NCI-H2171 treated with DMSO at 0.1 percent for 48 hours (cell line): ENCODE results near the gene ZNF410.
"Not testable (repeated sequence)": the region's sequence is repeated elsewhere in the genome, so short reads cannot be mapped to it uniquely, and the experiment has no call there.

Experiments used
- DNase-seq: peaks from one replicate; lab custom pipeline; 2025; lab: John Stamatoyannopoulos, UW

ZNF410 gene

GRCh38 chr14:73887694-73888459 lies 1.2 kb downstream of the ZNF410 start:
- no peak for DNase-seq

DNA sequence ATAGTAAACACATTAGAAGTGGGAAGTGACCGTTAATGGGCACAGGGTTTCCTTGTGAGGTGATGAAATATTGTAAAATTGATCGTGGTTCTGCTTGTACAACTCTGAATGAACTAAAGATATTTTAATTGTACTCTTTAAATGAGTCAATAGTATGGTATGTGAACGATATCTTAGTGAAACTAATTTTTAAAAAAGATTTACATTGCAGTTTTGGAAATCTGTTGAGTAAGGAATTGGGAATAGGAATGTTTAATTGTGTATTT lies 1.7 kb downstream of the ZNF410 start:
- DNase-seq, result no peak

DNA sequence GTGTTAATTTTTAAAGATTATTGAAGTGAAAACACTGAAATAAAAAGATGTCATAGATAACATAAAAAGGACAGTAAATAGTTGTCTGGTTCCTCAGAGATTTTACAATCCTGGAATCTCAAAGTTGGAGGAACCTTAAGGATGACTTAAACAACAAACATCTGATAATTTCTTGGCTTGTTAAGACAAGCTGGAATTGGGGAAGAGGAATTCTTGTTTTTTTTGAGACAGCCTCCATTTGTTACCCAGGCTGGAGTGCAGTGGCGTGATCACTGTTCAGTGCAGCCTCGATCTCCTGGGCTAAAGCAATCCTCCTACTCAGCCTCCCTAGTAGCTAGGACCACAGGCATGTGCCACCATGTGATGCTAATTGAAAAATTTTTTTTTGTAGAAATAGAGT lies 2.3 kb downstream of the ZNF410 start:
- no peak for DNase-seq

DNA sequence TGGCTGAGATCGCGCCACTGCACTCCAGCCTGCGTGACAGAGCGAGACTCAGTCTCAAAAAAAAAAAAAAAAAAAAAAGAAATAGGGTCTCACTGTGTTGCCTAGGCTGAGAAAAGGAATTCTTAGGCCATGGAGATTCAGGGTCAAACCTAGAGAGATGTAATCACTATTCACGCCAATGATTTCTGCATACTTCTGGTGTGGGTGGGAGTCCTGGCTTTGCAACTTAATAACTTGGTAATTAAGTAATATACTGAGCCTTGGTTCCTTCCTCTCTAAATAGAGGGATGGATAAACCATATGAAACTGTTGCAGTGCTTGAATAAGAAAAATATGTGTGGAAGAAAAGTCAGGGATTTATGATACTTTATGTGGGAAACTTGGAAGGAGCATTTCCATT lies 2.7 kb downstream of the ZNF410 start:
- no peak for DNase-seq

DNA sequence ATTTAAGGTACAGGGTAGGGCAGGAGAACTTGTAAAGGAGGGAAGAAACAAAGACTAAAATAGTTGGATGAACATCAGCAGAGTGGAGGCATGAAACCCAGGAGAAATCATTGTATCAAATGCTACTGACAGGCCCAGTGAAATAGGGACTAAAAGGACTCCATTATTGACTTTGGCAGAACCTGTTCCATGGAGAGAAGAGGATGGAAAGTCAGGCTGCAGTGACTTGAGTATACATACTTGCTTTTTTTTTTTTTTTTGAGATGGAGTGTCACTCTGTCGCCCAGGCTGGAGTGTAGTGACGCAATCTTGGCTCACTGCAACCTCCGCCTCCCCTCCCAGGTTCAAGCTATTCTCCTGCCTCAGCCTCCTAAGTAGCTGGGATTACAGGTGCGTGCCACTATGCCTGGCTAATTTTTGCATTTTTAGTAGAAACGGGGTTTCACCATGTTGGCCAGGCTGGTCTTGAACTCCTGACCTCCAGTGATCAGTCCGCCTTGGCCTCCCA lies 7.6 kb downstream of the ZNF410 start:
- DNase-seq, result not testable (repeated sequence)

DNA sequence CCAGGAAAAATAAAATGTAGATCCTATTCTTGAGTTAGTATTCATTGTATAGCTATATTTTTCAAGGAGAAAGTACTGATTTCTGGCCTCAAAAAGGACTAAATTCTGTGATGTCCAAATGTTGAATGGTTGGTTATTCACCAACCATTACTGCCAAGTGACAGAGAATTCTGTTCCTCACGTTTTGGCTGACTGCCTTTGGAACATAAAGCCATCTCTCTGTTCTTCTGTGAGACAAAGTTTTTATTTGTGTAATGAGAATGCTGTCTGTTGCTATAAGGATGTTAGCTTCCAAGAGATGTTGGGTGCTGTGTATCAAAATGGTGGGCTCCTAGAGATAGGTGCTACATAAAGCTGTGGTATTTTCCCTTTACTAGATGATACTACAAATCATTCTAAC lies 9.3 kb downstream of the ZNF410 start:
- DNase-seq, result no peak

DNA sequence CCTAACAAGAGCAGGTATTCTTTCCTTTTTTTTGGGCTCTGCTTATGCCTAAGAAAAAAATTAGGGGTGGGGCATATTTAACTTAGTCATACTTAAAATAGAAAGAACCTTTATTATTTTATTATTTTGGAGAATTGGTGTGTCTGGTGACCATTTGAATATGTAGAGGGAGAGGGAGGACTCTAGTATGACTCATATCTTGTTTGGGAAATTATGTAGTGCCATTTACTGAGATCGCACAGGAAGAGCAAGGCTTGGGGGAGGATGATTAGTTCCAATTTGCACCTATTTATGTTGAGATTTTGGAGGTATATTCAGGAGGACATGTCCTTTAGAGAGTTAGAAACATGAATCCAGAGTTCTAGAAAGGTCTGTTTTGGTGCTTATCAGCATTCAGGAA lies 9.9 kb downstream of the ZNF410 start:
- no peak for DNase-seq

DNA sequence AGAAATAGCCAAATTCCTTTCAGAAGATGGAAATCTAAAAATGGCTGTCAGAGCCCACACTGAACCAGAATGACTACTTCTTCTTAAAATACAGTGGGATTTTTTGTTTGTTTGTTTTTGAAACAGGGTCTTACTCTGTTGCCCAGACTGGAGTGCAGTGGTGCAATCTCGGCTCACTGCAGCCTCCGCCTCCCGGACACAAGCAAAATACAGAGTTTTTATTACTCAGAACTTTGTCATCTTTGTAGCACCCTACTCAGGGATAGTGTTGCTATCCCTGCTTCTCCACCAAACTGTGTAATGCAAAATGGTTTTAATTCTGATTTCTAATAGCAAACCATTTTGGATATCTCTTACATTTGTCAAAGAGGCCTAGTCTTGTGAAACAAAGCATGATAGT lies 16.4 kb downstream of the ZNF410 start:
- DNase-seq, result no peak

DNA sequence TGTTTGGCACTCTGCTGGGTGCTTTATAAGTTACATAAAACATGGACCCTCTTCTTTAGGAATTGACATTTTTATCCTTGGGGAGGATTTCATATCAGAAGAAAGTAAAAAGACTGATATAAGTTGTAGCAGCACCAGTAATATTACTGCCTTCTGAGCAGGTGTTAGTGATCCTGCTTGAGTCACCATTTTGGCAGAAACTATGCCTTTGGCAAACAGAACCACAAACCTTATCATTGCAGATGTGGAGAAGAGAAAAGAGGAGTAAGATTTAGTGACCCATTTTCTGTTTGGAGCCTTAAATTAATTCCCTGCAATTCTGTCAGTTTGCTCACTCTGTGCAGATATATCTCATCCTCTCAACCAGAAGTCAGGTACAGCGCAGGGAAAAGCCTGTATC lies 23.0 kb downstream of the ZNF410 start:
- no peak for DNase-seq

- no peak for DNase-seq
These were observed 26.6 kb downstream of the ZNF410 start for GRCh38 chr14:73913256-73913655.

- no peak for DNase-seq
These were observed 29.7 kb downstream of the ZNF410 start for GRCh38 chr14:73916324-73916723.

DNA sequence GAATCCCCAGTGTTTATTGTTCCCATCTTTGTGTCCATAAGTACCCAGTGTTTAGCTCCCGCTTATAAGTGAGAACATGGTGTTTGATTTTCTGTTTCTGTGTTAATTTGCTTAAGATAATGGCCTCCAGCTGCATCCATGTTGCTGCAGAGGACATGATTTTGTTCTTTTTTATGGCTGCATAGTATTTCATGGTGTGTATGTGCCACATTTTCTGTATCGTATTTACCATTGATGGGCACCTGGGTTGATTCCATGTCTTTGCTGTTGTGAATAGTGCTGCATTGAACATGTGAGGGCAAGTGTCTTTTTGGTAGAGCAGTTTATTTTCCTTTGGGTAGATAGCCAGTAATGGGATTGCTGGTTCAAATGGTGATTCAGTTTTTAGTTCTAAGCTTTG lies 32.8 kb downstream of the ZNF410 start:
- not testable (repeated sequence) for DNase-seq

DNA sequence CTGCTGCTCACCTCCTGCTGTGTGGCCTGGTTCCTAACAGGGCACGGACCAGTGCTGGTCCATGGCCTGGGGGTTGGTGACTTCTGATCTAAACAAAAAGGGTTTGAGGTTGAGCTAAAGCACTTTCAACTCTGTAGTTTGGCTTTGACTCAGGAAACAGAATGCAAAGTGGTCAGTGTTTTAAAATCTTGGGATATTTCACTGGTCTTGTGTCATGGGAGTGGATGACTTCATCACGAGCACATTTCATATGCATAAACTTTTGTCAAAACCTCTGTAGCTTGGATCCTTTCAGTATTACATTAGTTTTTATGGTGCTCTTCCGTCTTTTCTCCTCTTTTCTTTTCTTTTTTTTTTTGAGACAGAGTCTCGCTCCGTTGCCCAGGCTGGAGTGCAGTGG lies 37.7 kb downstream of the ZNF410 start:
- DNase-seq, result no peak

DNA sequence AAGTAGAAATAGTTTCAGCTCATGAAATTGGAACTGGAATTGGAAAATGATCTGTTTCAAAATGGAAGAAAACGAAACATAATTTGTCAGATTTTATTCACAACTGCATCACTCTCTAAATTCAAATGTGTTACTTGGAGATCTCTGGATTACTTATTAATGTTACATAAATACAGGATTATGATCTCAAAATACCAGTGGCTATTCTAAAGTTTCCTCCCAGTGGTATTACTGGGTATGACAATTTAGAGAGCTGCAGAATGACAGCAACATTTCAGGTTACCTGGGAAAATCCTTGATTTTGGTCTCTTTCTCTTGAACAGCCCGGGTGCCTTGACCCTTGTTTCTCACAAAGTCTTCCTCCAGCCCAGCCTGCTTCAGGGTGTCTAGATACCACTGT lies 49.0 kb downstream of the ZNF410 start:
- peak; percentile 3 for DNase-seq

DNA sequence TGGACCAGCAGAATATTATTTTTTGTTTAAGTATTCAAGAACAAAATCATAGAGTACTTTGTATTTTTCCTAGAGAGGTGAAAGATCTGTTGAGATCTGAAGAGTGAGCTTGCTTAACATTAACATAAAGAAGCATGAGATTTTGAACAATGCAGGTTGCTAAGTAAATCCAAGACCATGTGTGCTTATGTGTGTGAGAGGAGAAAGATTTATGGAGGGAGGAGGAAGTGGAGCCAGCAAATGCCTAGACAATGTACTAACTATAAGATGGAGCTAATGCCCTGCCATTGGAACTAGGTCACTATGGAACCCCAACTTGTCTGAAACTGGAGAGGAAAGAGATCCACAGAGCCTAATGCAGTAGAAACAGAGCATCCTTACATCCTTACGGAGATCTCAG lies 49.9 kb downstream of the ZNF410 start:
- no peak for DNase-seq

GRCh38 chr14:73937012-73937411 lies 50.4 kb downstream of the ZNF410 start:
- no peak for DNase-seq

GRCh38 chr14:73942180-73942579 lies 55.5 kb downstream of the ZNF410 start:
- no peak for DNase-seq

DNA sequence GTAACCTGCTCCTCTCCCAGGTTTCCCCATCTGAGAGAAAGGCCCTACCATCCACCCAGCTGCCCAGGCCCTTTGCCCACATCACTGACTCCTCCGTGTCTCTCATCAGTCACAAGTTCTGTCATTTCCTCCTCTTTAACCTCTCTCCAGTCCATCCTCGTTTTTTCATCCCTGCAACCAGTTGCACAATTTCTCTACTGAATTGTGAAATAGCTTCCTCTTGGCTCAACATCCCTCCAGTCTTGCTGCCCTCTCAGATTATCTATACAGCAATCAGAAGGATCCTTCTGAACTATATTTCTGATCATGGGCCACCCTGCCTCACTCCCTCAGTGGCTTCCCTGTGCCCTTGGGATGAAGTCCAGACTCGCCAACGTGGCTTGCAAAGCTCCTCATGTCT lies 56.4 kb downstream of the ZNF410 start:
- no peak for DNase-seq

DNA sequence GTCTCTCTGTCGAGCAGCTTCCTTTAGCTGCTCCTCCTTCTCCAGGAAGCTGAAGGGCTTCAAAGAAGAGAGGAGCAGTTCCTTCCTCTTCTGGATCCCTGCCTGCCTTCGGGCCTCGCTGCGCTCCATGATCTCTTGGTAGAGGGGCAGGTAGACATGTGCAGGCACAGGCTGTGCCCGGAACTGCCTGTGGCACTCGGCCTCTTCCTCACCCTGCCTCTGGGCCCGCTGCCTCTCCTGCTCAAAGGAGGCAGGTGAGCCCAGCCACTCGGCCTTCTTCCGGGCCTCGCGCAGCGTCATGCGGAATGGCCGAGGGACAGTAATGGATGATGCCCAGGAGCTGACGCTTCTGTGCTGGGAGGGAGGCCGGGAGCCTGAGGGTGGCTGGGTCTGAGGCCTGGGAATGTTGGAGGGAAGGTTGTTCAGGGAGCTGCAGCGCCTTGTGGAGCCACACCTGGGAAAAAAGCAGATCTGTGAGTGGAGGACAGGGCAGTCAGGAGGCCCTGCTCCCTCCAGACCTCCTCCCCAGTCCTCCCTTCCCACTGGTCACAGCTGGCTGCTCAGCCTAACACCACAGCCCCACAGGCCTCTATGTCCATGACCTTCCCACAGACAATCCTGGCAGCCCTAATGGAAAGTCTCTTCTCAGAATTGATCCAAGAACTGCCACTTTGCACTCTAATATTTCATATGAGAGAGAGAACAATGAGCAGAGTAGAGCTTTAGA lies 57.9 kb downstream of the ZNF410 start:
- DNase-seq, result no peak

- no peak for DNase-seq
These were observed 58.6 kb downstream of the ZNF410 start for GRCh38 chr14:73945159-73945670.

- peak; percentile 99 for DNase-seq
These were observed 63.4 kb downstream of the ZNF410 start, which contains the start of the genes COQ6 and FAM161B for GRCh38 chr14:73949752-73950734. Gene COQ6 (plus strand): TSS chr14:73950302. CDS start chr14:73950333, 31 bp downstream. Gene FAM161B (minus strand): TSS chr14:73950094. CDS start chr14:73950026, 68 bp downstream.

GRCh38 chr14:73953731-73954130 lies 67.1 kb downstream of the ZNF410 start:
- no peak for DNase-seq
